ENCODE data around the gene IL17A. TPM values are rescaled to one million over a fixed set of nuclear protein-coding genes. Genes with fewer than 3 reads are reported as not detected.

The IL17A gene
- total and polyA plus RNA-seq, 4 donors: 0.14 TPM; not detected in 3

DNA sequence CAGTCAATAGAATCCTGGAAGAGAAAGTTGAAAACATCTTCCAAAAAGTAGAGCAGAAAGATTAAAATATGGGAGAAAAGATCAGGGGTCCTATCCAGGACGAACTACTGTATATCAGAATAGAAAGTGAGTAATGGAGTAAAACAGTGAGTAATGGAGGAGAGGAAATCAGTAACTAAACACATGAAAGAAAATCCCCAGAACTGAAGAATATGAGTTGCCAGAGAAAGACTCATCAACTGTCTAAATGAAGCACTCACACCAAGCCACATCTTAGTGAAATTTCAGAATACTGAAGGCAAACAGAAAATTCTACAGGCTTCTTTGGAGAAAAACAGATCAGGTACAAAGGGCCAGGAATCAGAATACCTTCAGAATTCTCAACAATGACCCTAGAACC, 14.9 kb downstream of the IL17A start:
- 0 to 68% methylated on average over 1 of the region's 1 CpG for WGBS, 2 donors
- ATAC-seq (ENCODE audit: insufficient read depth, low FRiP score) (no peak), DNase-seq (no peak)
- Histone ChIP-seq H3K36me3 (ENCODE audit: control insufficient read depth in 4 of 4, insufficient read depth in 4 of 4, low read length in 4 of 4) (no peaks in the 10 kb centered on the region), H3K27me3 (ENCODE audit: control insufficient read depth in 3 of 3, insufficient read depth in 3 of 3, low read length in 2 of 3) (no peaks in the 10 kb centered on the region), H3K4me1 (ENCODE audit: control insufficient read depth in 5 of 5, insufficient read depth in 5 of 5, low read length in 5 of 5) (no peaks in the 10 kb centered on the region), H3K4me3 (no peak overlapping the region), H3K9ac (ENCODE audit: insufficient read depth in 1 of 2, low read length in 2 of 2) (no peak overlapping the region), H3K9me3 (ENCODE audit: control insufficient read depth in 4 of 4, insufficient read depth in 3 of 4, low read length in 3 of 4) (peaks cover 0 to 7% (median 0%) of the 10 kb centered on the region in 4 donors), H3K27ac (ENCODE audit: low read depth in 1 of 2, low read length in 1 of 2) (no peak overlapping the region)
- no peak for TF ChIP-seq CTCF (IDR thresholded peaks at IDR 0.05; ENCODE audit: control extremely low read depth, extremely low read depth)

DNA sequence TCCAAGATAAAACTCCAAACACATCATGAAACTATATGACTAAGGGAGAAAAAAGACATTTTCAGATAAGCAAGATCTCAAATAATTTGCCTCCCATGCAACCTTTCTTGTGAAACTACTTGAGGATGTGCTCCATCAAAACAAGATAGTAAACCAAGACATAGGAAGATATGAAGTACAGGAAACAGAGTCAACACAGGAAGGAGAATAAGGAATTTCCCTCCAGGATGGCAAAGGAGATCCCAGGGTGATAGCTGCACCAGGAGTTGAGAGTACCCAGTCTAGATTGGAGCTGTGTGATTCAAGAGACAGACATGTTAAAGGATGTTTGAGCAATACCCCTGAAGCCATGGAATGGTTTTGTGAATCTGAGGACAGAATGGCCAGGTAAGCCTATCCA, 15.3 kb downstream of the IL17A start:
- Histone ChIP-seq H3K4me1 (ENCODE audit: control insufficient read depth in 5 of 5, insufficient read depth in 5 of 5, low read length in 5 of 5) (no peaks in the 10 kb centered on the region), H3K27me3 (ENCODE audit: control insufficient read depth in 3 of 3, insufficient read depth in 3 of 3, low read length in 2 of 3) (no peaks in the 10 kb centered on the region), H3K9ac (ENCODE audit: insufficient read depth in 1 of 2, low read length in 2 of 2) (no peak overlapping the region), H3K9me3 (ENCODE audit: control insufficient read depth in 4 of 4, insufficient read depth in 3 of 4, low read length in 3 of 4) (peaks cover 0 to 7% (median 0%) of the 10 kb centered on the region in 4 donors), H3K36me3 (ENCODE audit: control insufficient read depth in 4 of 4, insufficient read depth in 4 of 4, low read length in 4 of 4) (no peaks in the 10 kb centered on the region), H3K4me3 (no peak overlapping the region), H3K27ac (ENCODE audit: low read depth in 1 of 2, low read length in 1 of 2) (no peak overlapping the region)
- TF ChIP-seq CTCF (IDR thresholded peaks at IDR 0.05; ENCODE audit: control extremely low read depth, extremely low read depth): no peak
- ATAC-seq (ENCODE audit: insufficient read depth, low FRiP score) (no peak), DNase-seq (no peak)

GRCh38 chr6:52207066-52207465, 20.9 kb downstream of the IL17A start:
- no peak overlapping the region for H3K4me3 ChIP-seq
- H3K27ac ChIP-seq (ENCODE audit: low read depth in 1 of 2, low read length in 1 of 2): no peak overlapping the region
- no peaks in the 10 kb centered on the region for H3K4me1 ChIP-seq (ENCODE audit: control insufficient read depth in 5 of 5, insufficient read depth in 5 of 5, low read length in 5 of 5)
- H3K9me3 ChIP-seq (ENCODE audit: control insufficient read depth in 4 of 4, insufficient read depth in 3 of 4, low read length in 3 of 4): peaks cover 0 to 3% (median 0%) of the 10 kb centered on the region in 4 donors
- TF ChIP-seq CTCF (IDR thresholded peaks at IDR 0.05; ENCODE audit: control extremely low read depth, extremely low read depth): no peak
- DNase-seq: no peak
- H3K27me3 ChIP-seq (ENCODE audit: control insufficient read depth in 3 of 3, insufficient read depth in 3 of 3, low read length in 2 of 3): no peaks in the 10 kb centered on the region
- no peak for ATAC-seq (ENCODE audit: insufficient read depth, low FRiP score)
- no peak overlapping the region for H3K9ac ChIP-seq (ENCODE audit: insufficient read depth in 1 of 2, low read length in 2 of 2)
- WGBS, 2 donors: 92 to 96% methylated on average over 2 of the region's 2 CpGs
- no peaks in the 10 kb centered on the region for H3K36me3 ChIP-seq (ENCODE audit: control insufficient read depth in 4 of 4, insufficient read depth in 4 of 4, low read length in 4 of 4)

DNA sequence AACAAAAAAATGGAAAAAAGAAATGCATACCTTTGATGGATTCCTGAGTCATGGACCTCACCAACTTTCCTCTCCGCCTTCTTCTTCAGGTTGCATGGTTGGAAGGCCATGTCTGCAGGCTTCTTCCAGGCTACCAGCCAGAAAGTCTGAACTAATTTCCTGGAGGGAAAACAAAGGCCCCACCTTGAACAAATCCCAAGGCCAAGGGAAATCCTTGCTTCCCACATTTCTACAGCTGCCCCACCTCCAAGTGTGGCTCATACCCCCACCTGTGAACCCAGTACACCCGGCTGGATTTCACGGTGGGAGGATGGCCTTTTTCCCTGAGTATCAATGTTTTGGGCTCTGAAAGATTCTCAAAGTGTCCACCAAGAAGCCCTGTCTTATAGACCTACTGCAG, 22.4 kb downstream of the IL17A start:
- TF ChIP-seq CTCF (IDR thresholded peaks at IDR 0.05; ENCODE audit: control extremely low read depth, extremely low read depth): no peak
- no peak overlapping the region for H3K4me3 ChIP-seq
- DNase-seq (peak in 1 of 3 donors; percentile 4), ATAC-seq (ENCODE audit: insufficient read depth, low FRiP score) (peak; percentile 11)
- no peaks in the 10 kb centered on the region for H3K27me3 ChIP-seq (ENCODE audit: control insufficient read depth in 3 of 3, insufficient read depth in 3 of 3, low read length in 2 of 3)
- WGBS, 2 donors: 73 to 90% methylated on average over 3 of the region's 3 CpGs
- no peak overlapping the region for H3K9ac ChIP-seq (ENCODE audit: insufficient read depth in 1 of 2, low read length in 2 of 2)
- no peak overlapping the region for H3K27ac ChIP-seq (ENCODE audit: low read depth in 1 of 2, low read length in 1 of 2)
- H3K9me3 ChIP-seq (ENCODE audit: control insufficient read depth in 4 of 4, insufficient read depth in 3 of 4, low read length in 3 of 4): no peaks in the 10 kb centered on the region
- H3K36me3 ChIP-seq (ENCODE audit: control insufficient read depth in 4 of 4, insufficient read depth in 4 of 4, low read length in 4 of 4): no peaks in the 10 kb centered on the region
- H3K4me1 ChIP-seq (ENCODE audit: control insufficient read depth in 5 of 5, insufficient read depth in 5 of 5, low read length in 5 of 5): no peaks in the 10 kb centered on the region
